Activated CD8-positive, alpha-beta T cell treated with anti-CD3 and anti-CD28 coated beads for 36 hours (primary cell): ENCODE results near the gene PCDH15. TPM values are rescaled to one million over a fixed set of nuclear protein-coding genes. Genes with fewer than 3 reads are reported as not detected.

Experiments used
- ATAC-seq: fragments of 200-7000 bp; cut with Tn5 transposase; one replicate; pipeline ENCODE4 v1.10.0; 2021; ENCODE audit warnings: mild to moderate bottlenecking, moderate library complexity
- CTCF ChIA-PET: fragments of 350-600 bp; sonication (Branson Sonifier 250); formaldehyde crosslinking; loops from one replicate; lab custom pipeline; 2021; ENCODE audit warnings: antibody characterized with exemption; lab: Charles Lee
- POLR2A ChIA-PET: fragments of 350-600 bp; sonication (Branson Sonifier 250); formaldehyde crosslinking; loops from one replicate; lab custom pipeline; 2021; ENCODE audit warnings: antibody characterized with exemption; lab: Charles Lee
- DNase-seq: peaks from one replicate; pipeline ENCODE4 v3.0.0-alpha.2; 2020
- H3K27ac Mint-ChIP-seq: one replicate; pipeline ENCODE4 v1.8.0; 2021; ENCODE audit warnings: mild to moderate bottlenecking, mixed read lengths
- H3K27me3 Mint-ChIP-seq: one replicate; pipeline ENCODE4 v1.8.0; 2021; ENCODE audit warnings: mixed read lengths
- H3K36me3 Mint-ChIP-seq: one replicate; pipeline ENCODE4 v1.8.0; 2021; ENCODE audit warnings: low read depth, mixed read lengths
- H3K4me1 Mint-ChIP-seq: one replicate; pipeline ENCODE4 v1.8.0; 2021; ENCODE audit warnings: low read depth, mixed read lengths
- H3K4me3 Mint-ChIP-seq: one replicate; pipeline ENCODE4 v1.8.0; 2021; ENCODE audit warnings: mild to moderate bottlenecking, moderate library complexity, mixed read lengths
- H3K9me3 Mint-ChIP-seq: one replicate; pipeline ENCODE4 v1.8.0; 2021; ENCODE audit warnings: mixed read lengths
- CTCF ChIP-seq: fragments of 200-600 bp; IDR thresholded peaks from one replicate; pipeline ENCODE4 v1.8.0; 2022; ENCODE audit warnings: antibody characterized with exemption, mild to moderate bottlenecking
- intact Hi-C: fragments of 100-400 bp; cut with micrococcal nuclease; formaldehyde crosslinking; loops from one replicate; pipeline ENCODE4 v1.10.0; 2022
- total RNA-seq, 2 experiments: library from RNA; stranded (reverse); gene quantifications; one replicate each; pipeline ENCODE4 v1.2.3, GENCODE V29; 2021

PCDH15 gene
- total RNA-seq, 2 experiments from 2014 or later = not detected

- POLR2A ChIA-PET = no interaction called here
- no peak for TF ChIP-seq CTCF
- intact Hi-C loops = no loop called here
These were observed 667.8 kb downstream of the PCDH15 start for GRCh38 chr10:54133203-54133602.

GRCh38 chr10:54131833-54132232 lies 669.2 kb downstream of the PCDH15 start:
- H3K27me3 Mint-ChIP-seq = no peaks in the 10 kb centered on the region
- DNase-seq (no peak), ATAC-seq (no peak)
- TF ChIP-seq CTCF = no peak
- H3K36me3 Mint-ChIP-seq = no peaks in the 10 kb centered on the region
- no peak overlapping the region for H3K4me3 Mint-ChIP-seq
- POLR2A ChIA-PET = no interaction called here
- no peak overlapping the region for H3K27ac Mint-ChIP-seq
- intact Hi-C loops = no loop called here
- CTCF ChIA-PET = no interaction called here
- no peaks in the 10 kb centered on the region for H3K4me1 Mint-ChIP-seq
- peaks cover 7% of the 10 kb centered on the region for H3K9me3 Mint-ChIP-seq

More at GRCh38 chr10:54133203-54133602, 667.8 kb downstream of the PCDH15 start:
- H3K27ac Mint-ChIP-seq = no peak overlapping the region
- no peaks in the 10 kb centered on the region for H3K4me1 Mint-ChIP-seq
- ATAC-seq = no peak
- no peak overlapping the region for H3K4me3 Mint-ChIP-seq
- no peak for DNase-seq
- peaks cover 12% of the 10 kb centered on the region for H3K9me3 Mint-ChIP-seq
- no peaks in the 10 kb centered on the region for H3K27me3 Mint-ChIP-seq
- no peaks in the 10 kb centered on the region for H3K36me3 Mint-ChIP-seq
- CTCF ChIA-PET = interaction anchor here (1.0 kb wide), 1 partner anchor 10 kb away, joined by 3 read pairs; no protein-coding TSS in a partner anchor

GRCh38 chr10:54130394-54130793 lies 670.6 kb downstream of the PCDH15 start:
- POLR2A ChIA-PET = no interaction called here
- Mint-ChIP-seq H3K4me3 (no peak overlapping the region), H3K36me3 (no peaks in the 10 kb centered on the region), H3K27me3 (no peaks in the 10 kb centered on the region), H3K9me3 (peaks cover 4% of the 10 kb centered on the region), H3K4me1 (no peaks in the 10 kb centered on the region), H3K27ac (no peak overlapping the region)
- TF ChIP-seq CTCF = no peak
- CTCF ChIA-PET = no interaction called here
- intact Hi-C loops = no loop called here
- DNase-seq = no peak
- no peak for ATAC-seq

GRCh38 chr10:54125098-54125747 lies 675.8 kb downstream of the PCDH15 start:
- no peaks in the 10 kb centered on the region for H3K36me3 Mint-ChIP-seq
- no peaks in the 10 kb centered on the region for H3K4me1 Mint-ChIP-seq
- no peaks in the 10 kb centered on the region for H3K27me3 Mint-ChIP-seq
- ATAC-seq (no peak), DNase-seq (no peak)
- no peak overlapping the region for H3K4me3 Mint-ChIP-seq
- CTCF ChIA-PET = no interaction called here
- H3K9me3 Mint-ChIP-seq = peaks cover 4% of the 10 kb centered on the region
- intact Hi-C loops = no loop called here
- no peak for TF ChIP-seq CTCF
- no peak overlapping the region for H3K27ac Mint-ChIP-seq
- POLR2A ChIA-PET = no interaction called here

GRCh38 chr10:54124209-54124885 lies 676.7 kb downstream of the PCDH15 start:
- DNase-seq = no peak
- H3K27me3 Mint-ChIP-seq = no peaks in the 10 kb centered on the region
- intact Hi-C loops = no loop called here
- no peaks in the 10 kb centered on the region for H3K4me1 Mint-ChIP-seq
- peaks cover 4% of the 10 kb centered on the region for H3K9me3 Mint-ChIP-seq
- ATAC-seq = no peak
- ChIA-PET CTCF (no interaction called here), POLR2A (no interaction called here)
- H3K27ac Mint-ChIP-seq = no peak overlapping the region
- H3K36me3 Mint-ChIP-seq = no peaks in the 10 kb centered on the region
- no peak for TF ChIP-seq CTCF
- H3K4me3 Mint-ChIP-seq = no peak overlapping the region
